ENCODE data around the gene LCOR. TPM values are rescaled to one million over a fixed set of nuclear protein-coding genes. Genes with fewer than 3 reads are reported as not detected.

Gene LCOR
- total and polyA plus RNA-seq, 2 of the 4 experiments (the other 2 are of a cell fraction): 3.7 to 36.9 TPM

GRCh38 chr10:96857301-96858012 lies 25.4 kb downstream of the LCOR start:
- BruUV-seq (replicated peaks): no TSS peak
- Histone ChIP-seq H3K9ac (ENCODE audit: low read depth, low read length) (no peak overlapping the region), H2BK15ac (ENCODE audit: low read depth, low read length) (no peak overlapping the region), H3K4me2 (ENCODE audit: low read depth, low read length) (no peak overlapping the region), H3K18ac (ENCODE audit: low read depth, low read length) (no peak overlapping the region), H2BK5ac (ENCODE audit: low read depth, low read length, poor library complexity, severe bottlenecking) (no peak overlapping the region), H3K4me1 (ENCODE audit: control insufficient read depth, insufficient read depth, low read length) (peaks cover 5% of the 10 kb centered on the region; the same call in 1 of the 2 replicates), H3K9me1 (ENCODE audit: insufficient read depth, low read length) (peaks cover 12% of the 10 kb centered on the region), H2AFZ (replicated peaks; ENCODE audit: low read length, poor library complexity) (no peak overlapping the region), H4K20me1 (ENCODE audit: insufficient read depth, low read length) (peaks cover 56% of the 10 kb centered on the region), H4K5ac (ENCODE audit: low read depth, low read length) (no peak overlapping the region), H3K36me3 (ENCODE audit: control insufficient read depth, insufficient read depth, low read length) (peaks cover 9% of the 10 kb centered on the region), H3K27ac (ENCODE audit: insufficient read depth, low read length) (no peak overlapping the region), H3K79me1 (ENCODE audit: low read depth in 1 of 2, low read length in 2 of 2) (peaks cover 35 to 75% of the 10 kb centered on the region in 2 experiments), H4K91ac (ENCODE audit: insufficient read depth, low read depth, low read length) (no peak overlapping the region), H3K23ac (ENCODE audit: low read depth, low read length) (no peak overlapping the region), H2AK9ac (replicated peaks; ENCODE audit: low read depth, low read length, poor library complexity) (no peak overlapping the region), H3K14ac (replicated peaks; ENCODE audit: low read depth, low read length) (no peak overlapping the region), H3K27me3 (ENCODE audit: control insufficient read depth, insufficient read depth, low read length) (no peaks in the 10 kb centered on the region), H3K56ac (ENCODE audit: extremely low read depth, insufficient read depth, low read length) (no peak overlapping the region), H4K8ac (ENCODE audit: low read depth in 2 of 2, low read length in 2 of 2) (no peak overlapping the region), H2AK5ac (ENCODE audit: low read depth, low read length) (no peak overlapping the region), H3K9me3 (ENCODE audit: control insufficient read depth, insufficient read depth, low read length) (no peaks in the 10 kb centered on the region), H3K4ac (ENCODE audit: low read depth, low read length) (no peak overlapping the region), H3K4me3 (ENCODE audit: insufficient read depth, low read depth, low read length) (no peak overlapping the region), H2BK20ac (ENCODE audit: low read depth, low read length) (no peak overlapping the region), H2BK120ac (ENCODE audit: low read depth, low read length) (no peak overlapping the region)
- no peak for DNase-seq
- ChIA-PET POLR2A (ENCODE audit: unreplicated experiment) (no interaction called here), CTCF (no interaction called here)
- ATAC-seq (ENCODE audit: low read depth): peak; percentile 57
- in situ Hi-C loops (cut with MboI; ENCODE audit: low sequenced_read_pairs): loop anchor here (5.0 kb wide), 1 partner anchor 35 kb away; no protein-coding TSS in a partner anchor
- no CpG with 5 or more reads among the region's 4 CpGs for WGBS, 2 experiments (ENCODE audit: extremely low coverage in 2 of 2, insufficient read length in 1 of 2)
- no peak for TF ChIP-seq POLR2A (IDR thresholded peaks at IDR 0.05; ENCODE audit: low read depth, low read length)
- no peak for TF ChIP-seq BHLHE40 (IDR thresholded peaks at IDR 0.05; ENCODE audit: low read depth, low read length)
- TF ChIP-seq CTCF (conservative IDR thresholded peaks at IDR 0.05; ENCODE audit: low read depth, low read length): no peak
- no peak for TF ChIP-seq RAD21 (IDR thresholded peaks at IDR 0.05; ENCODE audit: low read length)
- no peak for TF ChIP-seq NFE2L2 (IDR thresholded peaks at IDR 0.05; ENCODE audit: low read depth, low read length)
- no peak for TF ChIP-seq FOS (IDR thresholded peaks at IDR 0.05; ENCODE audit: low read depth, low read length)
- no peak for TF ChIP-seq MAFK (IDR thresholded peaks at IDR 0.05; ENCODE audit: low read depth, low read length)
- no peak for TF ChIP-seq CEBPB (IDR thresholded peaks at IDR 0.05; ENCODE audit: low read depth, low read length)
- TF ChIP-seq ELK1 (IDR thresholded peaks at IDR 0.05; ENCODE audit: borderline replicate concordance, low read depth, low read length): no peak
- TF ChIP-seq CHD1 (IDR thresholded peaks at IDR 0.05; ENCODE audit: low read depth, low read length): no peak
- no peak for TF ChIP-seq MXI1 (IDR thresholded peaks at IDR 0.05; ENCODE audit: borderline replicate concordance, low read depth, low read length)
- no peak for TF ChIP-seq RCOR1 (IDR thresholded peaks at IDR 0.05; ENCODE audit: insufficient replicate concordance, low read length)
- intact Hi-C loops (cut with micrococcal nuclease): no loop called here
- dilution Hi-C loops (cut with HindIII; ENCODE audit: low sequenced_read_pairs, unreplicated experiment): no loop called here

Data from IMR-90 (cell line).